TTC549 (cell line): ENCODE results near the gene SMIM14.

Experiments
- FAIRE-seq: peaks from 2 replicates; lab custom pipeline; 2012; peaks lifted over from hg19 to GRCh38; lab: Jason Lieb, UNC

The SMIM14 gene

DNA sequence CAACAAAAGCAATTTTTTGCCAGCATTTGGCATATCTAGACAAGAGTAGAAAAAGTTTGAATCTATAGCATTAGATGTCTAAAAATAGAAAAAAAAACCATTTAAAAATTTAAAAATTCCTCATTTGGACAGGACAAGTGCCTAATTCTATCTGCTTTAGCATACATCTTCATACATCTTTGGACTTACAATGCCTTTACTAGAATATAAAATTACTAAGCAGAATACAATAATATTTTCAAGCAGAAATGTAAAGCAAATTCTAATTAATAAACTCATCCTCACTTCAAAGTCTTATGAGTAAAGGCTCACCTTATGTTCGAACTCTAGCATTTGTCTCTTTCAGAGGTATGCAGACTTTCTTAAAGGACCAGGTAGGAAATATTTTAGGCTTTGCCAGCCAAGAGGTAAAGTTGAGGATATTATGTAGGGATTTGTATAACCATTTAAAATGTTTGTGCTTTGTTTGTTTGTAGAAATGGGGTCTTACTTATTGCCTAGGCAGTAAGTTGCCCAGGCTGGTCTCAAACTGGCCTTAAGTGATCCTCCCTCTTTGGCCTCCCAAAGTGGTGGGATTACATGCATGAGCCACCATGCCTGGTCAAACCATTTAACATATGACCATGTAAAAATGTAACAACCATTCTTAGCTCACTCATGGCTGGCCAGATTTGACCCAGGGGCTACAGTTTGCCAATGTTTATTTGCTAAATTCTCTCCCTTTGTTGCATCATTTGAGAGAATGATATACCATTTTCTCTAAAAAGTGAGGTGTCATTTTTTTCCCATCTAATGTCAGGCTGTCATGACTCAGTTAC, 140.5 kb downstream of the SMIM14 start:
- FAIRE-seq: no peak
